ENCODE measurements around the gene NAPB.
A peak's percentile ranks its signal among the peaks of the same experiment; 100 is the strongest.
"Not testable (repeated sequence)": the region's sequence is repeated elsewhere in the genome, so short reads cannot be mapped to it uniquely, and the experiment has no call there.

Gene NAPB

GRCh38 chr20:23420943-23421931, at the start of gene NAPB:
Gene NAPB (minus strand): TSS chr20:23421488. CDS start chr20:23421402, 86 bp downstream.
- H3K27me3 ChIP-seq (ENCODE audit: insufficient read depth, low read depth, severe bottlenecking), result no peaks in the 10 kb centered on the region
- H3K4me3 ChIP-seq (ENCODE audit: low read depth, low read length), result peak within 1 kb of the TSS; percentile 83
- no peaks in the 10 kb centered on the region for H3K36me3 ChIP-seq
- H3K9me3 ChIP-seq (ENCODE audit: severe bottlenecking), result no peaks in the 10 kb centered on the region
- TF ChIP-seq, protein P1, sequence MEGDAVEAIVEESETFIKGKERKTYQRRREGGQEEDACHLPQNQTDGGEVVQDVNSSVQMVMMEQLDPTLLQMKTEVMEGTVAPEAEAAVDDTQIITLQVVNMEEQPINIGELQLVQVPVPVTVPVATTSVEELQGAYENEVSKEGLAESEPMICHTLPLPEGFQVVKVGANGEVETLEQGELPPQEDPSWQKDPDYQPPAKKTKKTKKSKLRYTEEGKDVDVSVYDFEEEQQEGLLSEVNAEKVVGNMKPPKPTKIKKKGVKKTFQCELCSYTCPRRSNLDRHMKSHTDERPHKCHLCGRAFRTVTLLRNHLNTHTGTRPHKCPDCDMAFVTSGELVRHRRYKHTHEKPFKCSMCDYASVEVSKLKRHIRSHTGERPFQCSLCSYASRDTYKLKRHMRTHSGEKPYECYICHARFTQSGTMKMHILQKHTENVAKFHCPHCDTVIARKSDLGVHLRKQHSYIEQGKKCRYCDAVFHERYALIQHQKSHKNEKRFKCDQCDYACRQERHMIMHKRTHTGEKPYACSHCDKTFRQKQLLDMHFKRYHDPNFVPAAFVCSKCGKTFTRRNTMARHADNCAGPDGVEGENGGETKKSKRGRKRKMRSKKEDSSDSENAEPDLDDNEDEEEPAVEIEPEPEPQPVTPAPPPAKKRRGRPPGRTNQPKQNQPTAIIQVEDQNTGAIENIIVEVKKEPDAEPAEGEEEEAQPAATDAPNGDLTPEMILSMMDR (IDR thresholded peaks at IDR 0.05; ENCODE audit: low read depth, low read length), result peak; percentile 45
- DNase-seq, result peak; percentile 95
- H3K27ac ChIP-seq, result peak within 1 kb of the TSS; percentile 86

DNA sequence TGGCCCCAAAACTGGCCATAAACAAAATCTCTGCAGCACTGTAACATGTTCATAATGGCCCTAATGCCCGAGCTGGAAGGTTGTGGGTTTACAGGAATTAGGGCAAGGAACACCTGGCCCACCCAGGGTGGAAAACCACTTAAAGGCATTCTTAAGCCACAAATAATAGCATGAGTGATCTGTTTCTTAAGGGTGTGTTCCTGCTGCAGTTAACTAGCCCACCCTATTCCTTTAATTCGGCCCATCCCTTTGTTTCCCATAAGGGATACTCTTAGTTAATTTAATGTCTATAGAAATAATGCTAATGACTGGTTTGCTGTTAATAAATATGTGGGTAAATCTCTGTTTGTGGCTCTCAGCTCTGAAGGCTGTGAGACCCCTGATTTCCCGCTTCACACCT, 45.7 kb upstream of the NAPB start:
- H3K4me3 ChIP-seq (ENCODE audit: low read depth, low read length); H3K36me3 ChIP-seq; H3K27ac ChIP-seq; DNase-seq; H3K27me3 ChIP-seq (ENCODE audit: insufficient read depth, low read depth, severe bottlenecking): not testable (repeated sequence)
- peaks cover 16% of the 10 kb centered on the region for H3K9me3 ChIP-seq (ENCODE audit: severe bottlenecking)

GRCh38 chr20:23461180-23461579, 39.9 kb upstream of the NAPB start:
- Histone ChIP-seq H3K4me3 (ENCODE audit: low read depth, low read length) (no peak overlapping the region), H3K36me3 (no peaks in the 10 kb centered on the region), H3K9me3 (ENCODE audit: severe bottlenecking) (peaks cover 4% of the 10 kb centered on the region), H3K27me3 (ENCODE audit: insufficient read depth, low read depth, severe bottlenecking) (no peaks in the 10 kb centered on the region), H3K27ac (no peak overlapping the region)
- no peak for DNase-seq
- TF ChIP-seq, protein P1 (IDR thresholded peaks at IDR 0.05; ENCODE audit: low read depth, low read length), result no peak

- no peaks in the 10 kb centered on the region for H3K36me3 ChIP-seq
- no peak overlapping the region for H3K4me3 ChIP-seq (ENCODE audit: low read depth, low read length)
- DNase-seq, result no peak
- H3K27me3 ChIP-seq (ENCODE audit: insufficient read depth, low read depth, severe bottlenecking), result no peaks in the 10 kb centered on the region
- TF ChIP-seq, protein P1 (IDR thresholded peaks at IDR 0.05; ENCODE audit: low read depth, low read length), result no peak
- H3K9me3 ChIP-seq (ENCODE audit: severe bottlenecking), result no peaks in the 10 kb centered on the region
- no peak overlapping the region for H3K27ac ChIP-seq
These were observed 38.3 kb upstream of the NAPB start for GRCh38 chr20:23459461-23460150.

DNA sequence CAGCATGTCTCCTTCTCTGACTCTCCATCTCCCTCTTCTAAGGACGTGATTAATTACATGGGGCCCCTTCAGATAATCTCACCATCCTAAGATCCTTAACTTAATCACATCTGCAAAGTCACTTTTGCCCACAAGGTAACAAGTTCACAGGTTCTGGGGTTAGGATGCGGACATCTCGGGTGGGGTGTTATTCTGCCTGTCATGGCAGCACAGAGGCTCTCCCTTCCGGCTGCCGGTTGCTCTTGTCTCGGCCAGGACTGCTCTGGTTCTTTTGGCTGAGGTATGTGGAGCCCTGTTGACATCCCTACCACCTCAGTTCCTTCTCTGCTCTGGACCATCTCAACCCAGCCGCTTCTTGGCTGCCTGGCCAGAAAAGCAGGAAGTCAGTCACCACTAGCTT, 35.6 kb upstream of the NAPB start:
- no peak for DNase-seq
- H3K27me3 ChIP-seq (ENCODE audit: insufficient read depth, low read depth, severe bottlenecking), result no peaks in the 10 kb centered on the region
- TF ChIP-seq, protein P1 (IDR thresholded peaks at IDR 0.05; ENCODE audit: low read depth, low read length), result no peak
- H3K4me3 ChIP-seq (ENCODE audit: low read depth, low read length), result no peak overlapping the region
- no peak overlapping the region for H3K27ac ChIP-seq
- H3K9me3 ChIP-seq (ENCODE audit: severe bottlenecking), result no peaks in the 10 kb centered on the region
- no peaks in the 10 kb centered on the region for H3K36me3 ChIP-seq

DNA sequence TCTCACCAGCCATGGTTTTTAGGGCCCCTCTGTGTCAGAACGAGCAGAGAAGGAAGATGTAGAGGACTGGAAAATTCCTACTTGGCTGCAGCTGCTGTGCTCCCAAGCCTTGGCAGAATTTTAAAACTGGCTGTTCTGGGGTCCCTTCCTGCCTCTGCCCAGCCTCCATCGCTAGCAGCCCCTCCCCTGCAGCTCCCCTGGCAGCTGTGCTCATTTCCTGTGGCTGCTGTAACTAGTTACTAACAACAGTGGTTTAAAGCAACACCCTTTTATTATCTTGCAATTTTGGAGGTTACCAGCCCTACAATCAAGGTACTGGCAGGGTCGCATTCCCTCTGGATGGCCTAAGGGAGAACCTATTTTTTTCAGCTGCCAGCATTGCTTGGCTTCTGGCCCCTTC, 35.1 kb upstream of the NAPB start:
- H3K36me3 ChIP-seq, result no peaks in the 10 kb centered on the region
- DNase-seq, result no peak
- no peaks in the 10 kb centered on the region for H3K27me3 ChIP-seq (ENCODE audit: insufficient read depth, low read depth, severe bottlenecking)
- no peak overlapping the region for H3K27ac ChIP-seq
- no peaks in the 10 kb centered on the region for H3K9me3 ChIP-seq (ENCODE audit: severe bottlenecking)
- TF ChIP-seq, protein P1 (IDR thresholded peaks at IDR 0.05; ENCODE audit: low read depth, low read length), result no peak
- H3K4me3 ChIP-seq (ENCODE audit: low read depth, low read length), result no peak overlapping the region
